Activated CD4-positive, alpha-beta memory T cell treated with anti-CD3 and anti-CD28 coated beads for 36 hours (primary cell): ENCODE measurements around the gene SNX21. TPM values are rescaled to one million over a fixed set of nuclear protein-coding genes. Genes with fewer than 3 reads are reported as not detected.

Source experiments
- CTCF ChIA-PET: fragments of 350-600 bp; sonication (Branson Sonifier 250); formaldehyde crosslinking; loops from one replicate; lab custom pipeline; 2021; ENCODE audit warnings: antibody characterized with exemption, inconsistent platforms; lab: Charles Lee
- POLR2A ChIA-PET: fragments of 350-600 bp; sonication (Branson Sonifier 250); formaldehyde crosslinking; loops from one replicate; lab custom pipeline; 2021; ENCODE audit warnings: antibody characterized with exemption; lab: Charles Lee
- DNase-seq: peaks from one replicate; pipeline ENCODE4 v3.0.0-alpha.2; 2020
- H3K27ac Mint-ChIP-seq: one replicate; pipeline ENCODE4 v1.8.0; 2021; ENCODE audit warnings: mixed read lengths
- H3K27me3 Mint-ChIP-seq: one replicate; pipeline ENCODE4 v1.8.0; 2021; ENCODE audit warnings: mixed read lengths
- H3K36me3 Mint-ChIP-seq: one replicate; pipeline ENCODE4 v1.8.0; 2021; ENCODE audit warnings: mixed read lengths
- H3K4me1 Mint-ChIP-seq: one replicate; pipeline ENCODE4 v1.8.0; 2021; ENCODE audit warnings: low read depth, mixed read lengths
- H3K4me3 Mint-ChIP-seq: one replicate; pipeline ENCODE4 v1.8.0; 2021; ENCODE audit warnings: mild to moderate bottlenecking, mixed read lengths
- H3K9me3 Mint-ChIP-seq: one replicate; pipeline ENCODE4 v1.8.0; 2021; ENCODE audit warnings: mixed read lengths
- intact Hi-C: fragments of 100-400 bp; cut with micrococcal nuclease; formaldehyde crosslinking; loops from one replicate; pipeline ENCODE4 v1.15.1; 2023
- total RNA-seq, 2 experiments: library from RNA; stranded (reverse); gene quantifications; one replicate each; pipeline ENCODE4 v1.2.3, GENCODE V29; 2021

SNX21 gene
- total RNA-seq, 2 experiments from 2014 or later: 1.8 to 2.2 TPM

DNA sequence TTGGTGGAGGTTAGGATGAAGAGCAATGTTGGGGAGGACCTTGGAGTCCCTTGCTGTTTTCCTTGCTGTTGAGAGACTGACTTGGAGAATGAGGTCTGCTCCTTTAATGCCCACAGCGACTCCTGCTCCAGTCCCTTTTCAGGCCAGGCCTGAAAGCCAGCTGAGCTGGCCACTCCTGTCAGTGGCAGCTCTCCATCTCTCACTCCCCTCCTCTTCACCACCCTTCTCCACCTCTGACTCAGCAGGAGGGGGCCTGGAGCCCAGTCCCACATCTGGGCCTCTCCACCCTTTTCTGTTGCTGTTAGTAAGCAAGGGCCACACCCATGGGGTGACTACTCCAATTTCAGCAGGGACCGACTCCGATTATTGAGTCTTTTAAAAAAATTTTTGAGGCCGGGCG lies 2.2 kb downstream of the SNX21 start:
- intact Hi-C loops: loop anchor here (10.0 kb wide), 1 partner anchor 49 kb away; the partner anchor contains the start of genes SPATA25 and ZSWIM1
- no peaks in the 10 kb centered on the region for H3K27me3 Mint-ChIP-seq
- H3K4me3 Mint-ChIP-seq: no peak overlapping the region

DNA sequence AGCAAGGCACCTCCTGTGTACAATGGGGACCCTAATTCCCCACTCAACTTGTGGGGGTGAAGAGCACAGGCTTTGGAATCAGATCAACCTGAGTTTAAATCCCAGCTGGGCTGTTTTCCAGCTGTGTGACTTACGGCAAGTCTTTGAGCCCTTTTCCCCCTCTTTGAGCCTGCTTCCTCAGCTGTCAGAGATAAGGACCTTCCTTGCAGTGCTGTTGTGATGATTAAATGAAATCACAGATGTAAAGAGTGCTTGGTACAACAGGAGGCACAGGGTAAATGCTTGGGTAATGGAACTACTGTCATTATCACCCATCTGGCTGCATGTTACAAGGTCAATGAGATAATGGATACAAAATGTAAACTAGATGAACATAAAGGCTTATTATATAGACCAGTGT lies 3.2 kb downstream of the SNX21 start:
- Mint-ChIP-seq H3K27me3 (no peaks in the 10 kb centered on the region), H3K4me1 (peaks cover 13% of the 10 kb centered on the region), H3K4me3 (no peak overlapping the region), H3K27ac (no peak overlapping the region), H3K9me3 (no peaks in the 10 kb centered on the region), H3K36me3 (no peaks in the 10 kb centered on the region)
- ChIA-PET POLR2A (interaction anchor here (0.7 kb wide), 1 partner anchor 10 kb away, joined by 3 read pairs; no protein-coding TSS in a partner anchor), CTCF (interaction anchor here (0.9 kb wide), 1 partner anchor 13 kb away, joined by 4 read pairs; no protein-coding TSS in a partner anchor)
- intact Hi-C loops: loop anchor here (10.0 kb wide), 1 partner anchor 48 kb away; the partner anchor contains the start of genes SPATA25 and ZSWIM1
- no peak for DNase-seq

More for the DNA sequence above, 2.2 kb downstream of the SNX21 start:
- CTCF ChIA-PET: interaction anchor here (1.2 kb wide), 1 partner anchor 134 kb away, joined by 4 read pairs; no protein-coding TSS in a partner anchor
- H3K9me3 Mint-ChIP-seq: no peaks in the 10 kb centered on the region
- H3K4me1 Mint-ChIP-seq: peaks cover 13% of the 10 kb centered on the region
- no peak for DNase-seq
- POLR2A ChIA-PET: no interaction called here
- H3K27ac Mint-ChIP-seq: no peak overlapping the region
- no peaks in the 10 kb centered on the region for H3K36me3 Mint-ChIP-seq

DNA sequence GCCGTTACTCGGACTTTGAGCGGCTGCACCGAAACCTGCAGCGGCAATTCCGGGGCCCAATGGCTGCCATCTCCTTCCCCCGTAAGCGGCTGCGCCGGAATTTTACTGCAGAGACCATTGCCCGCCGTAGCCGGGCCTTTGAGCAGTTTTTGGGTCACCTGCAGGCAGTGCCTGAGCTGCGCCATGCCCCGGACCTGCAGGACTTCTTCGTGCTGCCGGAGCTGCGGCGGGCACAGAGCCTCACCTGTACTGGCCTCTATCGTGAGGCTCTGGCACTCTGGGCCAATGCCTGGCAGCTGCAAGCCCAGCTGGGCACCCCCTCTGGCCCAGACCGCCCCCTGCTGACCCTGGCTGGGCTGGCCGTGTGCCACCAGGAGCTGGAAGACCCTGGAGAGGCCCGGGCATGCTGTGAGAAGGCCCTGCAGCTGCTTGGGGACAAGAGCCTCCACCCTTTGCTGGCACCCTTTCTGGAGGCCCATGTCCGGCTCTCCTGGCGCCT lies 7.2 kb downstream of the SNX21 start:
- POLR2A ChIA-PET: no interaction called here

DNA sequence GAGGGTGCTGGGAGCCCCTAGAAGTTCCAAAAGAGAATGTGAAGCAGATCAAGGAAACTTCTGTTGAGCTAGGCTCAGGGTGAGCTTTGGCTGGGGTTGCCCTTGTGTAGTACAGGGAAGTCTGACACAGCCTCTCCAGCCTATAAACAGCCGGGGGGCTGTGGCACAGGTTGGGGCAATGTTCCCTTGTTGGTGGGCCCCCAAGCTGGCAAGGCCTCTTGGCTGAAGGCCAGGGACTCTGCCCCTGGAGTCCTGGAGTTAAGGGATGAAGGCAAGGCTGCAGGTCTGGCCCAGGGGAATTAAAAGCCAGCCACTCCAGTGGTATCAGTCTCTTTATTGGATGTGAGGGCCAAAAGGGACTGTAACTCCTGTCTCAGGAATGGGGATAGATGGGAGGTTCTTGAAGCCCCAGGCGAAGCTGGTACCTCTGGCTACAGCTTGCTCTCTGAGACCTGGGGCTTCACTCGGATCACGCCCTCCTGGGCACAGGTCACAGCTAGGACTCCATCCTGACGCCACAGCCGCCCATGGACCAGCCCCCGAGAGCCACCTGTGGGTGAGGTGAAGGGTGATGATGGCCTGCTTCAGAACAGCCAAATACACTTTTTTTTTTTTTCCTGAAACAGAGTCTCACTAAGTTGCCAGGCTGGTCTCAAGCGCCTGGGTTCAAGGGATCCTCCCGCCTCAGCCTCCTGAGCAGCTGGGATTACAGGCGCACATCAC lies 8.0 kb downstream of the SNX21 start:
- Mint-ChIP-seq H3K4me1 (no peaks in the 10 kb centered on the region), H3K9me3 (no peaks in the 10 kb centered on the region), H3K27me3 (no peaks in the 10 kb centered on the region), H3K27ac (no peak overlapping the region), H3K4me3 (no peak overlapping the region), H3K36me3 (peaks cover 11% of the 10 kb centered on the region)
- ChIA-PET POLR2A (no interaction called here), CTCF (interaction anchor here (1.5 kb wide), 1 partner anchor 15 kb away, joined by 3 read pairs; no protein-coding TSS in a partner anchor)
- DNase-seq: no peak
- intact Hi-C loops: no loop called here

More for the DNA sequence above, 7.2 kb downstream of the SNX21 start:
- Mint-ChIP-seq H3K9me3 (no peaks in the 10 kb centered on the region), H3K4me1 (no peaks in the 10 kb centered on the region), H3K27me3 (no peaks in the 10 kb centered on the region), H3K36me3 (peaks cover 11% of the 10 kb centered on the region), H3K4me3 (no peak overlapping the region), H3K27ac (no peak overlapping the region)
- CTCF ChIA-PET: interaction anchor here (1.5 kb wide), 1 partner anchor 16 kb away, joined by 3 read pairs; no protein-coding TSS in a partner anchor
- intact Hi-C loops: no loop called here
- DNase-seq: no peak

DNA sequence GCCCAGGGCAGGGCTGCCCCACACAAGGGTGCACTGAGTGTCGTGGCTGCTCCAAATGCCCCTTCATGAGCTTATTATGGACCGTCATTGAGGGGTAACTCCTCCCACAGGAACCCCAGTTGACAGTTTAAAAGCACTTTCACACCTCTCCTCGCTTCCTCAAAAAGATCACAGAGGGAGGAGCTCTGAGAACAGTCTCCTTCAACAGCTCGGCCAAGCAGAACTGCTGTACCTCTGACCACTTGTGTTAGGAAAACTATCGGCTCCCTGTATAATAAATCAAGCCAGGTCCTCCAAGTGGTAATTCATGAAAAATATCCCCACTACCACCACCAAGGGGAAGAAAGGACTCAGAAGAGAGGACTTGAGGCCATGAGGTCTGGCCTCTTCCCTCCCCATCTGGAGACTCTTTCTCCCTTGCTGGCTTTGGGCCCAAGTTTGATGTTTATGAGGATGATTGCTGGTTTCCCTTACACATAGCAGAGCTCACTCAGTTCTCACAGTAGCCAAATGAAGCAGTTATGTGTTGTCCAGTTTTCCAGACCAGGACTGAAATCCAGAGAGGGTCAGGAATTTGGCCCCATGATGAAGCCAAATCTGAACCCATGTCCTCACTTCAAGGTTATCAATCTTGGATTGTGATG lies 8.7 kb downstream of the SNX21 start:
- intact Hi-C loops: no loop called here
- no peak for DNase-seq
- Mint-ChIP-seq H3K27me3 (no peaks in the 10 kb centered on the region), H3K36me3 (peaks cover 11% of the 10 kb centered on the region), H3K4me3 (no peak overlapping the region), H3K27ac (no peak overlapping the region), H3K9me3 (no peaks in the 10 kb centered on the region), H3K4me1 (no peaks in the 10 kb centered on the region)
- CTCF ChIA-PET: interaction anchor here (1.5 kb wide), 1 partner anchor 14 kb away, joined by 3 read pairs; no protein-coding TSS in a partner anchor
- POLR2A ChIA-PET: no interaction called here

DNA sequence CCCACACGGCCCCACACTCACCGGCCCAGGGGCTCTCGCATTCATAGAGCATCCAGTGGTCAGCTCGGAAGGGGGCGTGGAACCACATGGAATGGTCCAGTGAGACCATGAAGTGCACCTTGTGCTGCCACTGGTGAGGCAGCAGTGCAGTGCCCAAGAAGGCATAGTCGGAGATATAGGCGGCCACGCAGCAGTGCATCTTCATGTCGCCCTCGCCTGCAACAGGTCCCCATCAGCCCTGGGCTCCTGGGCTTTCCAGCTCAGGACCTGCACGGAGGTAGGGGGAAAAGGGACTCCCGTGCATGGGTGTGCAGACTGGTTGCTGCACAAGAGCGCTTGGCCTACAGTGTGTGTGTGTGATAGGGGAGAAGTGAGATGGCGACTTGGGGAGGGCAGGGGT lies 9.9 kb downstream of the SNX21 start:
- DNase-seq: no peak
- H3K36me3 Mint-ChIP-seq: peaks cover 15% of the 10 kb centered on the region
- H3K27ac Mint-ChIP-seq: no peak overlapping the region
- H3K4me1 Mint-ChIP-seq: no peaks in the 10 kb centered on the region
- no peaks in the 10 kb centered on the region for H3K27me3 Mint-ChIP-seq
- H3K9me3 Mint-ChIP-seq: no peaks in the 10 kb centered on the region
- ChIA-PET POLR2A (no interaction called here), CTCF (no interaction called here)
- no peak overlapping the region for H3K4me3 Mint-ChIP-seq
- intact Hi-C loops: no loop called here

DNA sequence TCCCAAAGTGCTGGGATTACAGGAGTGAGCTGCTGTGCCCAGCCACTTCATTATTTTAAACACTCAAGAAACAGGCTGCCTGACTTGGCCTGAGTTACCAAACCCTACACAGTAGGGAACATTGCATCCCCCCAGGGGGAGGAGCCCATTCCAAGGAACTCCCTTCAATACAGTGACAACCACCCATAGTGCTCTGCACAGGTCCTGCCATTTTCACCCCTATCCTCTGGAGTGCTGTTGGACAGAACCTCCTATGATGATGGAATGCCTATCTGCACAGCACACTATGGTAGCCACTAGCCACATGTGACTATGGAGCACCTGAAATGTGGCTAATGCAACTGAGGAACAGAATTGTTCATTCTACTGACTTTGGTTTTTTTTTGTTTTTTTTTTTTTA lies 11.9 kb downstream of the SNX21 start:
- peaks cover 17% of the 10 kb centered on the region for H3K36me3 Mint-ChIP-seq
- no peaks in the 10 kb centered on the region for H3K4me1 Mint-ChIP-seq
- no peak for DNase-seq
- ChIA-PET CTCF (no interaction called here), POLR2A (no interaction called here)
- no peaks in the 10 kb centered on the region for H3K9me3 Mint-ChIP-seq
- intact Hi-C loops: no loop called here
- H3K4me3 Mint-ChIP-seq: no peak overlapping the region
- H3K27me3 Mint-ChIP-seq: no peaks in the 10 kb centered on the region
- H3K27ac Mint-ChIP-seq: no peak overlapping the region

DNA sequence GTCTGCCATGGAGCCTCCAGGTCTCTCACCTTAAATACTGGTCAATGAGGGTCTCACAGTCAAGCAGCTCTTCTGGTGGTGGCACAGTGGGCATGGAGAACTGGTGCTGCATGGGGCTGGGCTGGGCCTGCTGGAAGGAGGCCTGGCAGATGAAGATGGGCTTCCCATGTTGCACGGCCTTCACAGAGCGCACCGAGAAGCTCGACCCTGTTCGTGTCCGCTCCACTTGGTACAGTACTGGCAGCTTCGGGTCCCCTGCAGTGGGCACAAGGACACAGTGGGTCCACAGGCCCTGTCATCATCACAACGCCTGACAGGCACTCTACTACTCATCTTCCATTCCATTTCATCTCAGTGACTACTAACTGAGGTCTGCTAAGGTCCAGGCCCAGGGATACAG lies 14.8 kb downstream of the SNX21 start:
- H3K27me3 Mint-ChIP-seq: no peaks in the 10 kb centered on the region
- H3K27ac Mint-ChIP-seq: no peak overlapping the region
- peaks cover 14% of the 10 kb centered on the region for H3K36me3 Mint-ChIP-seq
- H3K4me3 Mint-ChIP-seq: no peak overlapping the region
- ChIA-PET POLR2A (no interaction called here), CTCF (no interaction called here)
- no peak for DNase-seq
- intact Hi-C loops: no loop called here
- H3K4me1 Mint-ChIP-seq: no peaks in the 10 kb centered on the region
- no peaks in the 10 kb centered on the region for H3K9me3 Mint-ChIP-seq

DNA sequence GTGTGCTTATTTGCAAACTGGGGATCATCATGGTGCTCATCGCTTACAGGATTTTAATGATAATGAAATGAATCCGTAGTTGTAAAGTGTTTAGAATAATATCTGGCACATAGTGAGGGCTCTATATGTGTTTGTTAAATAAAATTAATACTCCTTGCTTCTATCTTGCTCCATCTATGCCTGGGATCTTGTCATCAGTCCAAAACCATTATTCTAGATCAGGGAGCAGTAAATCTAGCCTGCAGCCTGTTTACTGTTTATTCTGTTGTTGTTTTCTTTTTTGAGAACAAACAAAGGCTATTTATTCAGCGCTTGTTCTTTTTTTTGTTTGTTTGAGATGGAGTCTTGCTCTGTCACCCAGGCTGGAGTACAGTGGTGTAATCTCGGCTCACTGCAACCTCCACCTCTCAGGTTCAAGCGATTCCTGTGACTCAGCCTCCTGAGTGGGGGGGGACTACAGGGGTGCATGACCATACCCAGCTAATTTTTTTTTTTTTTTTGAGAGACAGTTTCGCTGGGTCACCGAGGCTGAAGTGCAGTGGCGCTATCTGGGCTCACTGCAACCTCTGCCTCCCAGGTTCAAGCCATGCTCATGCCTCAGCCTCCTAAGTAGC lies 15.5 kb downstream of the SNX21 start:
- H3K4me3 Mint-ChIP-seq: no peak overlapping the region
- POLR2A ChIA-PET: no interaction called here
- peaks cover 14% of the 10 kb centered on the region for H3K36me3 Mint-ChIP-seq
- DNase-seq: no peak
- CTCF ChIA-PET: no interaction called here
- intact Hi-C loops: no loop called here
- no peaks in the 10 kb centered on the region for H3K4me1 Mint-ChIP-seq
- no peaks in the 10 kb centered on the region for H3K27me3 Mint-ChIP-seq
- no peaks in the 10 kb centered on the region for H3K9me3 Mint-ChIP-seq
- no peak overlapping the region for H3K27ac Mint-ChIP-seq

DNA sequence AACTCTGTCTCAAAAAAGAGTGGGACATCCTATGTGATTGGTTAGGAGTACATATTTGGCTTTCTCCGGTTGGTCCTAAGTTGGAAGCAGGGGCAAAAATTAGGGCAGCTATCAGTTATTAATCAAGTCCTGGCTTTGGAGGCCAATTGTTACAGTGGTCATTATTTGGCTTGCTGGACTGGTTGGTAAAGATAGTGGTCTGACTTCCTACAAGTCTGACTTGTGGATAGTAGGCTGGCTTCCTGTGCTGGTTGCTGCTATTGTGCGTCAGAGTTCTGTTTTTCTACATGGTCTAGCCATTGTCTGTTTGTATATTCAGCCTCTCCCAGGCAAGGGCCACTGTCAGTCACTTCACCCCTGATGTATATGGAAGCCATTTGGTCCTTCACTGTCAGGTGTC lies 16.6 kb downstream of the SNX21 start:
- DNase-seq: no peak
- Mint-ChIP-seq H3K4me1 (peaks cover 3% of the 10 kb centered on the region), H3K27me3 (no peaks in the 10 kb centered on the region), H3K27ac (no peak overlapping the region), H3K36me3 (peaks cover 8% of the 10 kb centered on the region), H3K4me3 (no peak overlapping the region), H3K9me3 (no peaks in the 10 kb centered on the region)
- ChIA-PET CTCF (interaction anchor here (1.1 kb wide), 1 partner anchor 51 kb away, joined by 3 read pairs; no protein-coding TSS in a partner anchor), POLR2A (no interaction called here)
- intact Hi-C loops: no loop called here

DNA sequence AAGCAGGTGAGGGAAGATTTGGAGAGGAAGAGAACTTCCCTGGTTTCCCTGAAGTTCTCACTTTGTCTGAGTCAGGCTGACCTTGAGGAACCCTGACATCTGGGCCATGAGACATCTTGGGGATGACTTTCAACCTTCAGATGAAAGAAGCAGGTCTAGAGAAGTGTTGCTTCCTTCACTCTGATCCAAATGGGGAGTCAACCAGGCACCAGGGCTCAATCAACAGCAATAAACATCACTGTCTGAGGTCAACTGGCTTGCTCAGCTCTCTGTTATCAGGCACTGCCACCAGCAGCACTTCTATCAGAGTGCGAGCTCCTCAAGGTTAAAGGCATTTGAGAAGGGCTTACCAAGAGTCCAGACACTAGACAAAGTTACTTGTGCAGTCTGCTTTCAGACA lies 17.3 kb downstream of the SNX21 start:
- no peak for DNase-seq
- ChIA-PET CTCF (interaction anchor here (1.1 kb wide), 1 partner anchor 52 kb away, joined by 3 read pairs; no protein-coding TSS in a partner anchor), POLR2A (no interaction called here)
- Mint-ChIP-seq H3K4me3 (no peak overlapping the region), H3K27ac (no peak overlapping the region), H3K4me1 (peaks cover 6% of the 10 kb centered on the region), H3K9me3 (no peaks in the 10 kb centered on the region), H3K27me3 (no peaks in the 10 kb centered on the region), H3K36me3 (peaks cover 8% of the 10 kb centered on the region)
- intact Hi-C loops: no loop called here

DNA sequence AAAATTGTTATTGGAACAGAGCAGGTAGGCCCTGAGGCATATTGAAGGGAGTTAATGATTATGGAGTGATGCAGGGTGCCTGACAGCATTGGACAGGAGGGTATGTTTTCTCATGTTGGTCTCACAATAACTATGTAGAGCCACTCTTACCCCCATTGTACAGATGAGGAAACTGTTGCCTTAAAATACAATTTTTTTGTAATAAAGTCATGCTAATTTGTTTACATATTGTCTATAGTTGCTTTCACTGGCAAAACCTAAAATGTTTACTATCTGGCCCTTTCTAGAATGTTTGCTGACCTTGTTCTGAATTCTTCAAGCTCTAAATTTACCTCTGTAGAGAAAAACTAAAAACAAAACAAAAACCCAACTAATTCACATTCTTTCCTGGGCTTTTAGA lies 17.9 kb downstream of the SNX21 start:
- Mint-ChIP-seq H3K27ac (no peak overlapping the region), H3K4me3 (no peak overlapping the region), H3K9me3 (no peaks in the 10 kb centered on the region), H3K36me3 (peaks cover 8% of the 10 kb centered on the region), H3K27me3 (no peaks in the 10 kb centered on the region), H3K4me1 (peaks cover 10% of the 10 kb centered on the region)
- intact Hi-C loops: no loop called here
- CTCF ChIA-PET: interaction anchor here (1.1 to 1.9 kb wide), 2 partner anchors 28 to 52 kb away, joined by 3 to 5 read pairs; no protein-coding TSS in a partner anchor
- POLR2A ChIA-PET: no interaction called here
- no peak for DNase-seq
